H9 (cell line): ENCODE measurements around the gene NEURL1. TPM values are rescaled to one million over a fixed set of nuclear protein-coding genes. Genes with fewer than 3 reads are reported as not detected.

ENCODE experiments used
- DNase-seq: peaks from one replicate; pipeline ENCODE4 v3.0.0-alpha.2; 2017
- H2AFZ ChIP-seq: one replicate; pipeline ENCODE4 v1.6.1; 2013; ENCODE audit warnings: mild to moderate bottlenecking, low read length, control low read depth, moderate library complexity
- H2AK5ac ChIP-seq: 2 replicates; pipeline ENCODE4 v1.6.1; 2013; ENCODE audit warnings: low read length, control low read depth, mixed read lengths; ENCODE audit not compliant: insufficient read length
- H2BK120ac ChIP-seq: one replicate; pipeline ENCODE4 v1.6.1; 2013; ENCODE audit warnings: low read depth, mild to moderate bottlenecking, low read length, control low read depth, inconsistent platforms; ENCODE audit not compliant: poor library complexity, severe bottlenecking
- H2BK12ac ChIP-seq: 2 replicates; pipeline ENCODE4 v1.6.1; 2013; ENCODE audit warnings: low read length, control low read depth, mixed read lengths, low read depth; ENCODE audit not compliant: insufficient read length
- H2BK15ac ChIP-seq: 2 replicates; pipeline ENCODE4 v1.6.1; 2013; ENCODE audit warnings: low read depth, low read length, control low read depth
- H2BK20ac ChIP-seq: one replicate; pipeline ENCODE4 v1.6.1; 2013; ENCODE audit warnings: low read depth, mild to moderate bottlenecking, low read length, control low read depth, inconsistent platforms; ENCODE audit not compliant: poor library complexity, severe bottlenecking
- H2BK5ac ChIP-seq: 2 replicates; pipeline ENCODE4 v1.6.1; 2013; ENCODE audit warnings: low read length, control low read depth, mixed read lengths; ENCODE audit not compliant: insufficient read length
- H3K14ac ChIP-seq: 2 replicates; pipeline ENCODE4 v1.6.1; 2013; ENCODE audit warnings: low read length, control low read depth; ENCODE audit not compliant: insufficient read depth
- H3K18ac ChIP-seq: 2 replicates; pipeline ENCODE4 v1.6.1; 2013; ENCODE audit warnings: low read depth, mild to moderate bottlenecking, mixed read lengths, low read length, control low read depth; ENCODE audit not compliant: insufficient read length
- H3K23ac ChIP-seq: 2 replicates; pipeline ENCODE4 v1.6.1; 2013; ENCODE audit warnings: low read length, control low read depth, mixed read lengths, low read depth; ENCODE audit not compliant: insufficient read length
- H3K23me2 ChIP-seq: 2 replicates; pipeline ENCODE4 v1.6.1; 2013; ENCODE audit warnings: low read depth, mild to moderate bottlenecking, mixed read lengths, low read length, control low read depth; ENCODE audit not compliant: insufficient read length, poor library complexity, severe bottlenecking
- H3K27ac ChIP-seq: 2 replicates; pipeline ENCODE4 v1.5.1; 2013; ENCODE audit warnings: low read length, control low read depth, mixed read lengths, low read depth; ENCODE audit not compliant: insufficient read length
- H3K27me3 ChIP-seq: 2 replicates; pipeline ENCODE4 v1.6.1; 2013; ENCODE audit warnings: low read length, control low read depth, inconsistent platforms; ENCODE audit not compliant: insufficient read depth
- H3K4ac ChIP-seq: 2 replicates; pipeline ENCODE4 v1.6.1; 2013; ENCODE audit warnings: low read depth, mild to moderate bottlenecking, control low read depth, inconsistent platforms, low read length, moderate library complexity
- H3K4me1 ChIP-seq: 2 replicates; pipeline ENCODE4 v1.6.1; 2013; ENCODE audit warnings: low read length, control low read depth, inconsistent platforms; ENCODE audit not compliant: insufficient read depth
- H3K4me2 ChIP-seq: 2 replicates; pipeline ENCODE4 v1.6.1; 2013; ENCODE audit warnings: low read length, control low read depth, mixed read lengths; ENCODE audit not compliant: insufficient read length, insufficient read depth
- H3K56ac ChIP-seq: 2 replicates; pipeline ENCODE4 v1.6.1; 2013; ENCODE audit warnings: low read depth, mild to moderate bottlenecking, mixed read lengths, low read length, control low read depth; ENCODE audit not compliant: insufficient read length
- H3K79me1 ChIP-seq: 2 replicates; pipeline ENCODE4 v1.6.1; 2013; ENCODE audit warnings: low read depth, mild to moderate bottlenecking, moderate library complexity, low read length, control low read depth, inconsistent platforms; ENCODE audit not compliant: insufficient read depth, poor library complexity, severe bottlenecking
- H3K79me2 ChIP-seq: 2 replicates; pipeline ENCODE4 v1.6.1; 2013; ENCODE audit warnings: low read length, control low read depth, inconsistent platforms; ENCODE audit not compliant: insufficient read depth
- H3K9ac ChIP-seq: 2 replicates; pipeline ENCODE4 v1.6.1; 2013; ENCODE audit warnings: low read length, control low read depth, mixed read lengths; ENCODE audit not compliant: insufficient read length; ENCODE audit errors: extremely low read depth
- H3K9me3 ChIP-seq: one replicate; pipeline ENCODE4 v1.6.1; 2013; ENCODE audit warnings: low read depth, low read length, inconsistent platforms; ENCODE audit not compliant: control insufficient read depth
- H3T11ph ChIP-seq: one replicate; pipeline ENCODE4 v1.6.1; 2013; ENCODE audit warnings: mild to moderate bottlenecking, low read length, control low read depth, inconsistent platforms
- H4K20me1 ChIP-seq: one replicate; pipeline ENCODE4 v1.6.1; 2013; ENCODE audit not compliant: control insufficient read depth, insufficient read length, insufficient read depth
- H4K5ac ChIP-seq: 2 replicates; pipeline ENCODE4 v1.6.1; 2013; ENCODE audit warnings: low read depth, mild to moderate bottlenecking, mixed read lengths, low read length, control low read depth; ENCODE audit not compliant: insufficient read length
- H4K8ac ChIP-seq: replicated peaks from 2 replicates; pipeline ENCODE4 v1.6.1; 2013; ENCODE audit warnings: low read length, control low read depth, mixed read lengths, low read depth; ENCODE audit not compliant: insufficient read length
- H4K91ac ChIP-seq: 2 replicates; pipeline ENCODE4 v1.6.1; 2013; ENCODE audit warnings: low read depth, mild to moderate bottlenecking, moderate library complexity, mixed read lengths, low read length, control low read depth; ENCODE audit not compliant: insufficient read length
- H3K27ac Mint-ChIP-seq, 3 experiments: 2 replicates in 2 of 3; 3 replicates in 1 of 3; pipeline ENCODE4 v1.8.0; 2020 to 2021; ENCODE audit warnings: mixed read lengths in 3 of 3, mild to moderate bottlenecking in 1 of 3, moderate library complexity in 1 of 3
- H3K27me3 Mint-ChIP-seq: 2 replicates; pipeline ENCODE4 v1.8.0; 2021; ENCODE audit warnings: low read depth, mild to moderate bottlenecking, moderate library complexity, mixed read lengths
- H3K36me3 Mint-ChIP-seq, 3 experiments: 2 replicates in 2 of 3; 3 replicates in 1 of 3; pipeline ENCODE4 v1.8.0; 2020 to 2021; ENCODE audit warnings: low read depth in 3 of 3, mixed read lengths in 3 of 3; ENCODE audit not compliant: insufficient read depth in 1 of 3
- H3K4me1 Mint-ChIP-seq, 2 experiments: 2 replicates each; pipeline ENCODE4 v1.8.0; 2020; ENCODE audit warnings: mixed read lengths in 2 of 2
- H3K4me3 Mint-ChIP-seq, 2 experiments: 2 replicates in 1 of 2; 3 replicates in 1 of 2; pipeline ENCODE4 v1.8.0; 2020 to 2021; ENCODE audit warnings: mild to moderate bottlenecking in 2 of 2, mixed read lengths in 2 of 2, moderate library complexity in 1 of 2
- H3K9me3 Mint-ChIP-seq, 2 experiments: 2 replicates in 1 of 2; 3 replicates in 1 of 2; pipeline ENCODE4 v1.8.0; 2020; ENCODE audit warnings: mild to moderate bottlenecking in 2 of 2, mixed read lengths in 2 of 2, moderate library complexity in 1 of 2
- WGBS: extraction: QIAGEN DNeasy Blood & Tissue Kit; methylation state at CpG from one replicate; pipeline ENCODE4 v1.1.7; 2013; ENCODE audit warnings: missing lambda C conversion rate, low lambda C conversion rate, mixed read lengths; ENCODE audit not compliant: insufficient read length; ENCODE audit errors: extremely low coverage; 5-methylcytosine and 5-hydroxymethylcytosine counted together
- total RNA-seq: library from RNA; stranded (reverse); gene quantifications from 2 replicates; pipeline ENCODE4 v1.2.1, GENCODE V29; 2021
- TF ChIP-seq, protein P1 (sequence below): fragments of 200-600 bp; sonication (generic); conservative IDR thresholded peaks from 3 replicates; pipeline ENCODE4 v1.8.0; 2021; ENCODE audit warnings: antibody characterized with exemption, mild to moderate bottlenecking

The NEURL1 gene
- total RNA-seq, 1 experiment from 2014 or later = 1.2 TPM

DNA sequence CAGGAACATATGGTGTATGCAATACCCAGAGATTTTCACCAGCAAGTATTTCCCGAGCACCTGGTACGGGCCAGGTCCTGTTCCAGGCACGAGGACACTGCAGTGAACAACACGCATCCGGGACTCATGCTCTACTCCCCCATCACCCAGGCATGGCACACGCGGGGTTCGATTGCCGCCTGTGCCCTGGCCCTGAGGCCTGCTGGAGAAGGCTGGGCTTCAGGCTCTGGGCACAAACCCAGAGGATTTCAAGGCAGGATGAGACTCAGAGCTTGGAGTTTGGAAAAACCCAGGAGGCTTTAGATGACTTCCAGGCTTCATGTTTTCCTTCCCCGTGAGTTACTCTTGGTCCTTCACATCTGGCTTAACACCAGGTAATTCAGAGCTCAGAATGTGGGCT is 143.5 kb downstream of the NEURL1 start:
- no peak overlapping the region for H2BK12ac ChIP-seq
- H3K9me3 ChIP-seq = no peaks in the 10 kb centered on the region
- TF ChIP-seq, protein P1, sequence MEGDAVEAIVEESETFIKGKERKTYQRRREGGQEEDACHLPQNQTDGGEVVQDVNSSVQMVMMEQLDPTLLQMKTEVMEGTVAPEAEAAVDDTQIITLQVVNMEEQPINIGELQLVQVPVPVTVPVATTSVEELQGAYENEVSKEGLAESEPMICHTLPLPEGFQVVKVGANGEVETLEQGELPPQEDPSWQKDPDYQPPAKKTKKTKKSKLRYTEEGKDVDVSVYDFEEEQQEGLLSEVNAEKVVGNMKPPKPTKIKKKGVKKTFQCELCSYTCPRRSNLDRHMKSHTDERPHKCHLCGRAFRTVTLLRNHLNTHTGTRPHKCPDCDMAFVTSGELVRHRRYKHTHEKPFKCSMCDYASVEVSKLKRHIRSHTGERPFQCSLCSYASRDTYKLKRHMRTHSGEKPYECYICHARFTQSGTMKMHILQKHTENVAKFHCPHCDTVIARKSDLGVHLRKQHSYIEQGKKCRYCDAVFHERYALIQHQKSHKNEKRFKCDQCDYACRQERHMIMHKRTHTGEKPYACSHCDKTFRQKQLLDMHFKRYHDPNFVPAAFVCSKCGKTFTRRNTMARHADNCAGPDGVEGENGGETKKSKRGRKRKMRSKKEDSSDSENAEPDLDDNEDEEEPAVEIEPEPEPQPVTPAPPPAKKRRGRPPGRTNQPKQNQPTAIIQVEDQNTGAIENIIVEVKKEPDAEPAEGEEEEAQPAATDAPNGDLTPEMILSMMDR = no peak
- no peak overlapping the region for H2BK5ac ChIP-seq
- no peak overlapping the region for H2BK15ac ChIP-seq
- no peak overlapping the region for H3K14ac ChIP-seq
- H4K20me1 ChIP-seq = no peaks in the 10 kb centered on the region
- no peak overlapping the region for H4K91ac ChIP-seq
- peaks cover 17% of the 10 kb centered on the region; the same call in 1 of the 2 replicates for H3K4me1 ChIP-seq
- Mint-ChIP-seq H3K27me3 (no peaks in the 10 kb centered on the region; the same call in none of the 2 replicates), H3K4me1 (peaks cover 52 to 68% of the 10 kb centered on the region in 2 experiments), H3K9me3 (no peaks in the 10 kb centered on the region), H3K36me3 (no peaks in the 10 kb centered on the region; a peak in 3 of 7 replicates), H3K27ac (peak overlapping the region; percentile 93 to 98 (median 93); a peak in 6 of 7 replicates), H3K4me3 (peak overlapping the region; percentile 5 to 31; a peak in 2 of 5 replicates)
- no peak overlapping the region for H3K9ac ChIP-seq
- H3K4me2 ChIP-seq = no peak overlapping the region
- no peak overlapping the region for H3K56ac ChIP-seq
- no peaks in the 10 kb centered on the region for H3K27me3 ChIP-seq
- no peak overlapping the region for H4K5ac ChIP-seq
- no peak overlapping the region for H4K8ac ChIP-seq
- H3K4ac ChIP-seq = no peak overlapping the region
- no peak overlapping the region for H2AFZ ChIP-seq
- no peak overlapping the region for H2BK120ac ChIP-seq
- no peak overlapping the region for H3K23ac ChIP-seq
- H3K18ac ChIP-seq = peak overlapping the region; percentile 20
- no peaks in the 10 kb centered on the region for H3K79me2 ChIP-seq
- H2AK5ac ChIP-seq = no peak overlapping the region
- no peak overlapping the region for H2BK20ac ChIP-seq
- no peaks in the 10 kb centered on the region for H3K79me1 ChIP-seq
- WGBS = no CpG with 5 or more reads among the region's 10 CpGs
- H3K27ac ChIP-seq = no peak overlapping the region
- H3T11ph ChIP-seq = no peak overlapping the region
- no peaks in the 10 kb centered on the region for H3K23me2 ChIP-seq
- no peak for DNase-seq
